HG03280 (cell line): Measurements from ENCODE around the gene MUS81.
"Not testable (repeated sequence)": the region's sequence is repeated elsewhere in the genome, so short reads cannot be mapped to it uniquely, and the experiment has no call there.

Experiments
- ATAC-seq: cut with Tn5 transposase; IDR thresholded peaks from one replicate; pipeline ENCODE4 v1.9.1; 2021; ENCODE audit warnings: mild to moderate bottlenecking, moderate library complexity; ENCODE audit not compliant: unreplicated experiment

MUS81 gene

GRCh38 chr11:65844231-65844872 lies 15.9 kb upstream of the MUS81 start:
- no peak for ATAC-seq

GRCh38 chr11:65847746-65848145 lies 12.5 kb upstream of the MUS81 start:
- no peak for ATAC-seq

GRCh38 chr11:65848693-65849092 lies 11.5 kb upstream of the MUS81 start:
- not testable (repeated sequence) for ATAC-seq

- ATAC-seq: no peak
Observed at GRCh38 chr11:65849366-65849765, 10.9 kb upstream of the MUS81 start.

- no peak for ATAC-seq
Observed at GRCh38 chr11:65849771-65850216, 10.4 kb upstream of the MUS81 start.

- ATAC-seq: no peak
Observed at GRCh38 chr11:65850217-65851082, 9.8 kb upstream of the MUS81 start.

- no peak for ATAC-seq
Observed at GRCh38 chr11:65851083-65851579, 9.1 kb upstream of the MUS81 start.

GRCh38 chr11:65851811-65852507 lies 8.3 kb upstream of the MUS81 start:
- ATAC-seq: no peak

- ATAC-seq: no peak
Observed at GRCh38 chr11:65852508-65853245, 7.6 kb upstream of the MUS81 start.

- no peak for ATAC-seq
Observed at GRCh38 chr11:65853246-65853979, 6.8 kb upstream of the MUS81 start.

- ATAC-seq: no peak
Observed at GRCh38 chr11:65854161-65854592, 6.1 kb upstream of the MUS81 start.

- ATAC-seq: no peak
Observed at GRCh38 chr11:65854852-65855837, 5.1 kb upstream of the MUS81 start.

- no peak for ATAC-seq
Observed at GRCh38 chr11:65855927-65856363, 4.3 kb upstream of the MUS81 start.

GRCh38 chr11:65856689-65857499 lies 3.3 kb upstream of the MUS81 start:
- ATAC-seq: peak; percentile 28

- peak; percentile 5 for ATAC-seq
Observed at GRCh38 chr11:65857500-65857852, 2.8 kb upstream of the MUS81 start.

- peak; percentile 50 for ATAC-seq
Observed at GRCh38 chr11:65857853-65858680, 2.2 kb upstream of the MUS81 start, which contains the start of gene CFL1. TSS of gene CFL1 (minus strand) at chr11:65858180. CDS start at chr11:65858099, 81 bp downstream.

GRCh38 chr11:65858681-65859087 lies 1.5 kb upstream of the MUS81 start:
- ATAC-seq: no peak
